Sigmoid colon (tissue), 7 donors: ENCODE data around the gene SLC25A27. TPM values are rescaled to one million over a fixed set of nuclear protein-coding genes. Genes with fewer than 3 reads are reported as not detected.

ENCODE experiments used
- polyA plus RNA-seq, 3 donors: library from polyadenylated mRNA; stranded (reverse); fragments of 200-250 nt; gene quantifications; one replicate each; pipeline ENCODE4 v1.2.3, GENCODE V29; 2013
- total RNA-seq, 4 donors: library from RNA; depleted of rRNA; stranded (reverse); fragments of >200 nt; gene quantifications; one replicate each; pipeline ENCODE4 v1.1.0, GENCODE V29; 2016
- donor health status: healthy with polysubstance abuse.
- donor health status: Bipolar disorder and iron deficiency.
- donor health status: healthy.

SLC25A27 gene
- total and polyA plus RNA-seq, 7 donors = 4.2 to 54.6 (median 30.8) TPM; not detected in 1

Other genes with a start within 250 kb of the SLC25A27 start
- gene RCAN2, start 161.5 kb upstream of the SLC25A27 start, total RNA-seq = 10 to 100 TPM in 2 of 4 donors, 1 to 10 TPM in 2; 9.1 to 22.7 (median 11.2) TPM
- gene RCAN2, start 161.5 kb upstream of the SLC25A27 start, polyA plus RNA-seq = 1 to 10 TPM; 5.0 to 6.6 (median 5.5) TPM
- gene CYP39A1, start 157 bp upstream of the SLC25A27 start, total RNA-seq = 1 to 10 TPM; 1.8 to 7.7 (median 4.5) TPM
- 1 to 10 TPM; 1.6 to 3.0 (median 2.4) TPM for gene CYP39A1, start 157 bp upstream of the SLC25A27 start, polyA plus RNA-seq
- 1 to 10 TPM in 2 of 4 donors, under 1 TPM in 2; 0.49 to 1.9 (median 1.4) TPM for gene TDRD6, start 34.9 kb downstream of the SLC25A27 start, total RNA-seq
- under 1 TPM in 2 of 3 donors, not detected in 1; under 0.01 to 0.10 TPM for gene TDRD6, start 34.9 kb downstream of the SLC25A27 start, polyA plus RNA-seq
- gene PLA2G7, start 82.4 kb downstream of the SLC25A27 start, total RNA-seq = 1 to 10 TPM in 1 of 4 donors, under 1 TPM in 1, not detected in 2; 0.49 to 1.1 TPM
- 10 to 100 TPM in 1 of 3 donors, 1 to 10 TPM in 2; 6.6 to 43.0 (median 8.7) TPM for gene PLA2G7, start 82.4 kb downstream of the SLC25A27 start, polyA plus RNA-seq
- not detected for gene ANKRD66, start 94.0 kb downstream of the SLC25A27 start, total RNA-seq
- gene ANKRD66, start 94.0 kb downstream of the SLC25A27 start, polyA plus RNA-seq = not detected
- gene MEP1A, start 140.4 kb downstream of the SLC25A27 start, total RNA-seq = under 1 TPM in 1 of 4 donors, not detected in 3; 0.36 TPM
- gene MEP1A, start 140.4 kb downstream of the SLC25A27 start, polyA plus RNA-seq = 10 to 100 TPM; 39.1 to 45.6 (median 43.0) TPM